HG03439 (cell line): Measurements from ENCODE around the gene ASB15.
"Not testable (repeated sequence)": the region's sequence is repeated elsewhere in the genome, so short reads cannot be mapped to it uniquely, and the experiment has no call there.

ENCODE experiments used
- ATAC-seq: cut with Tn5 transposase; IDR thresholded peaks from one replicate; pipeline ENCODE4 v1.9.1; 2021; ENCODE audit warnings: mild to moderate bottlenecking, moderate library complexity; ENCODE audit not compliant: unreplicated experiment

The ASB15 gene

GRCh38 chr7:123601530-123601929, at the start of gene ASB15:
Gene ASB15 (plus strand): TSS chr7:123601821. CDS start chr7:123614503, 12,682 bp downstream.
- ATAC-seq: no peak

GRCh38 chr7:123552134-123552533, 49.5 kb upstream of the ASB15 start:
- not testable (repeated sequence) for ATAC-seq

DNA sequence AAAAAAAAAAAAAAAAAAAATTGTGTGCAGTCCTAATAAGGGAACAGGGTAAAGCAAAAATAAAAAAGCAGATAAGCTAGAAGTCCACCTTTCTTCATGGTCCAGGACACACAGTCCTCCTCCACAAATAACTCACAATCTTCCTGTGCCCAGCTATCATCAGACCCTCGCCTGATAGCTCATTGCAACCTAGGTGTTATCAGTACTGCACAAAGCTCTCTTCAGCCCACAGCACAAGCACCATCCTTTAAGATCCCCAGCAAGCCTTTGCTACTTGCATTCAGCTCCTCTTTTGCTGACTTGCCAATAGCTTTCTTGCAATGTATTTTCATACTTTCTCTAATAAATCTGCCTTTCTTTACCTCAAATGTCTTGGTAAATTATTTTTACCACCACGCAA, 49.0 kb upstream of the ASB15 start:
- no peak for ATAC-seq

GRCh38 chr7:123553159-123553558, 48.5 kb upstream of the ASB15 start:
- ATAC-seq: no peak

- no peak for ATAC-seq
Observed at GRCh38 chr7:123555484-123555883, 46.1 kb upstream of the ASB15 start.

GRCh38 chr7:123557016-123557397, 44.6 kb upstream of the ASB15 start:
- no peak for ATAC-seq

- peak; percentile 98 for ATAC-seq
Observed at GRCh38 chr7:123557398-123558288, 44.0 kb upstream of the ASB15 start, which contains the start of gene NDUFA5. Gene NDUFA5 (minus strand): TSS chr7:123557818. CDS start chr7:123557795, 23 bp downstream.

- ATAC-seq: no peak
Observed at GRCh38 chr7:123558289-123558874, 43.2 kb upstream of the ASB15 start.

- no peak for ATAC-seq
Observed at GRCh38 chr7:123562121-123562520, 39.5 kb upstream of the ASB15 start.

DNA sequence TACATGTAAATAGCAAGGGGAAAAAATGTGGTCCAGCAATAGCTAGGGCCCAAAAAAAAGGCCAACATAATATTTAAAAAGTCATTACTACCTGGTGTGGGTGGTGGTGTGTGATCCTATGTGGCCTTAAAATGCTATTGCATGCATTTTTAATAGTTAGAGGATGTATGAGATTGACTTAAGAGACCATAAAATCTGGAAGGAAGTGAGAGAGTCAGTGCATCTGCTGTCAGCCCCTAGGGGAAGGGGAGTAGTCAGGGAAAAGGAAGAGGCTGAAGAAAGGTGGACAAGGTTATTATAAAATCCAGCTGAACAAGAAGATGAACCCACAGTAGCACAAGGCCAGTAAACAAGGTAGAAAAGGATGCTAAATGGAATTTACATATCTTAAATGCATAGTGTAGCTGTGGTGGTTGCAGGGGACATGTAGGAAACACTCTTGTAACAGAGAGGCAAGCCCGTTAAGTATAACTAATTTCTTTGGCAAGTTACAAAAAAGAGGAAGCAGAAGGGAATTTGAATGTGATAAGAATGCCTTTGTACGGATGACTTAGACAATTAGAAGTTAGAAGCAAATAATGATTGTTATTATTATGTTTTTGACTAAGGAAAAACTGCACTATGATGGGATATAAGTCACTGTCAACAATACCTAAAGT, 32.1 kb upstream of the ASB15 start:
- no peak for ATAC-seq

GRCh38 chr7:123570390-123571182, 31.0 kb upstream of the ASB15 start:
- ATAC-seq: no peak

DNA sequence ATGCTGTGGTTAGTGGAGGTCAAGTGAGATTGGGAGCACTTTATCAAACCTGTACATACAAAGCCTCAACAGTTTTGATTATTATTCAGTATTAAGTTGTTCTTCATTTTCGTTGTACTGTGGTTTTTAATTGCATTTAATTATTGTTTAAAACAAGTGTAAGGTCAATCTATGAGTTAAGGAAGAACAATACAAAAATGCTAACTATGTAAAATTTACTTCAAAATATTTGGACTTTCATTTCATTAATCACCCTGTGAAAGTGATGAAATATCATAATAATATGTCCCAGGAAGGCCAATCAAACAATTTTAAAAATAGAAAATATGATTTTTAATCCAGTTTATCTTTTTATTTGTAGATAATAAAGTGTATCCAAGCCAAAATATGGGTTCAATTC, 30.4 kb upstream of the ASB15 start:
- no peak for ATAC-seq

DNA sequence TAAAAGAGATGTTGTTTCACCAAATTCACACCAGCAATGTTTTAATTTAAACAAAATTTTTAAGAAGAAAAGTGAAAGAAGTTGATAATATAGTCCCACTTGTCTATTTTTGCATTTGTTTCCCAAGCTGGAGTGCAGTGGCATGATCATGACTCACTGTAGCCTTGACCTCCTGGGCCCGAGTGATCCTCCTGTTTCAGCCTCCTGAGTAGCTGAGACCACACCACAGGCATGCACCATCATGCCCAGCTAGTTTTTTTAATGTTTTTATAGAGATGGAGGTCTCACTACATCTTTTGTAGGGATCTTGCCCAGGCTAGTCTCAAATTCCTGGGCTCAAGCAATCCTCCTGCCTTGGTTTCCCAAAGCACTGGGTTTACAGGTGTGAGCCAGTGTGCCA, 29.9 kb upstream of the ASB15 start:
- no peak for ATAC-seq

GRCh38 chr7:123573341-123573740, 28.3 kb upstream of the ASB15 start:
- ATAC-seq: no peak

DNA sequence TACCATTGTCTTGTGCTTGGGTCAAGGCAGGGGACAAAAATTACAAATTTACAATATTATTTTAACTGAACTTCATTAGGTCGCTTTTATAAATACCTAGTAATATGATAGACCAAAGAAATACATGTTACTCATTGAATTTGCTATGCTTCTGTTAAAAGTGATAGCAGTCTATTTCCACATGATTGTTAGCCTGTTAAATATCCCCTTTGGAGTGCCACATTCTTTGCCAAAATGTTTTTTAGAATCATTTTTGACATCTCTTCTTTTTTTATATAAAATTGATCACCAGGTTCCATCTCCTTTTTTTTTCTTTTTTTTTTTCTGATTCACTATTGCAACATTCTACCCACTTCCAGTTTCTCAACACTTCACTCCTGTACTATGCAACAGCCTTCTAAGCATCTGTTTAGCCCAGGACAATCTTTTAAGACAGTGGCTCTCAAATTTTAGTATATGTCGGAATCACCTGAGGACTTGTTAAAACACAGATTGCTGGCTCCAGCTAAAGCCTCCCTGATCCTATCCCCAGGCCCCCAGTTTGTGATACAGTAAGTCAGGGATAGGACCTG, 27.6 kb upstream of the ASB15 start:
- no peak for ATAC-seq

DNA sequence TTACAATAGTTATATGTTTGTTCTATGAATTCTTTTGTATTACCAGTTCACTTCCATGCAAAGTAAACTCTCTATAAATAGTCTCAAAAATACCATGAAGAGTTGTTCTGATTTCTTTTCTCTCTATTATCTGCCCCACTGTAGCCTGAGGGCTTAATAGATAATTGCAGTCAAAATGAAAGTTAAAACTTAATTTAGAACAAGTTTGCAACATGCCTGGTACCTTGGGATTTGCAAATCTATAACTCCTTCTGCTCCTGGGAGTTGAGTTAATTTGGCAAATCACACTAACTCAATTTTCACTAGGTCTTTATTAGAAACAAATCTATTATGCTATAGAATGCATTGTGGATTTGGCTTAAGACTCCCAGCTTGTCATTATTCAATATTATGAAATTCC, 22.2 kb upstream of the ASB15 start:
- ATAC-seq: no peak

DNA sequence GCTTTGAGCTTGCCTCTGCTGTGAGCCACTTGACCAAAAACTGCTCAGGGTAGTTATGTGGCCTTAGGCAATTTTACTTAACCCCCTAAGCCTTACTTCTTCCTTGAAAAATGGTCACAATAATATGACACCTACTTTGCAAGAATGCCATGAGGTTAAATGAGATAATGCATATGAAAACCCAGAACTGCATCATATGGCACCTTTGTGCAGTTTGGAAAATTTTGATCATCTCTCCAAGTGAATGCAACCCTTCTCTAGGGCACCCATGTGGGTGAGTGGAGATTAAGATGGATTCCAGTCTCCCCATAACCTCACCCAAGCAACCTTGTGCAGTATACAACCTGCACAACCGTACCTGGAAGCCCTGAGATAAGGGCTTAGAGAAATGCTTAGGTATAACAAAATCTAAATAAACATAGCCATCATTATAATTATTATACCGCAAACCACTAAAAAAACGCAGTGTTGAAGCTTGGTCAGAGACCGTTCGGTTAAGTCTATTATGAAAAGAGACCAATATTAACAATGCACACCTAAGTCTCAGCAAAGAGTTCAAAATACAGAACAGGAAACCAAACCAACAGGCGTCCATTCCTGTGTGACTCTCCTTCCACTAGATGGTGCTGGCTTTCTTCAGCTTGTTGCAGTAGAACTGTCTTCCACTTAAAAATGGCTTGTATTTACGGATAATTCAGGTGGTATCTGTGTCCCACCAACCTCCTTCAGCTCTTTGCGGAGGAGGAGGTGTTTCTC, 21.0 kb upstream of the ASB15 start:
- peak; percentile 73 for ATAC-seq

DNA sequence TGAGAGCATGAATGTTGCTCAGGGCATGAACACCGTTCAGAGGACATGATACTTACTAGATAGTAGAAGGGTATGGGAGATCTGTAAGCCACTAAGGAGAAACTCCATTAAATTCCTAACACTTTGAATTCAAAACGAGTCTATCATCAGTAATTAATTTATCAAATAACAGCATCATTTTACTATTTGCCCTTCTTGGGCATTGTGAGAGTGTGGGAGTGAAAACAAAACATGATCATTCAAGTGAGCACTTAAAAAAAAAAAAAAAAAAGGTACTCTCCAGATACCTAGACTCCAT, 20.5 kb upstream of the ASB15 start:
- no peak for ATAC-seq

DNA sequence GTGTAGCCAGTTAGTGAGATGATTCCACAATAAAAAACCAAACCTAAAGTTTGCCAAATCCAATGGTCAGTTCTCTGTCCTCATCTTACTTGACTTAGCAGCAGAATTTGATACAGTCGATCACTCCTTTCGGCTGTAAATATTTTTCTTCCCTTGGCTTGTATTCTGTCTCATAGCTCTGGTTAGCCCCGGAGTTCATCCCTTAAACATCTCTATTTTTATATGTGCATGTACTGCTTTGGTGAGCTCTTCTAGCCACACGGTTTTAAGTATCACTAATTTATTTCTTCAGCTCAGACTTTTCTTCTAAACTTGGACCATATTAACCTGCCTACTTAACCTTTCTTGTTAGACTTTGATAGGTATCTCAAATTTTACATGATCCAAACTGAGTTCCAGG, 17.8 kb upstream of the ASB15 start:
- no peak for ATAC-seq

GRCh38 chr7:123588376-123588775, 13.2 kb upstream of the ASB15 start:
- ATAC-seq: no peak
